B cell (primary cell): ENCODE results near the gene CEACAM16. TPM values are rescaled to one million over a fixed set of nuclear protein-coding genes. Genes with fewer than 3 reads are reported as not detected.

Experiments used
- ATAC-seq: fragments of 200-7000 bp; cut with Tn5 transposase; one replicate; pipeline ENCODE4 v1.10.0; 2021; ENCODE audit warnings: low read depth, mild to moderate bottlenecking, moderate number of reproducible peaks, moderate library complexity
- CTCF ChIA-PET: fragments of 350-600 bp; sonication (Branson Sonifier 250); formaldehyde crosslinking; loops from one replicate; lab custom pipeline; 2021; ENCODE audit warnings: antibody characterized with exemption, inconsistent platforms; lab: Charles Lee
- POLR2A ChIA-PET: fragments of 350-600 bp; sonication (Branson Sonifier 250); formaldehyde crosslinking; loops from one replicate; lab custom pipeline; 2021; ENCODE audit warnings: antibody characterized with exemption; lab: Charles Lee
- DNase-seq: peaks from one replicate; pipeline ENCODE4 v3.0.0; 2013
- H2AFZ ChIP-seq: 2 replicates; pipeline ENCODE4 v1.6.1; 2012; ENCODE audit warnings: mild to moderate bottlenecking, low read depth, low read length; ENCODE audit not compliant: insufficient read depth, poor library complexity, severe bottlenecking
- H3K27ac ChIP-seq, 2 donors: 1 replicate in 1 of 2; 2 replicates in 1 of 2; pipeline ENCODE4 v1.5.1; 2012 to 2013; ENCODE audit warnings: low read length in 2 of 2, mild to moderate bottlenecking in 2 of 2, moderate library complexity in 1 of 2
- H3K27me3 ChIP-seq, 4 experiments: fragments of 200-600 bp in 1 of 4; sonication (generic) in 1 of 4; replicated peaks in 1 of 4; 1 replicate in 2 of 4; 2 replicates in 2 of 4; pipeline versions ENCODE4 v1.6.1 to v1.7.0; 2013 to 2016; ENCODE audit warnings: low read length in 3 of 4, mild to moderate bottlenecking in 2 of 4, mixed read lengths in 1 of 4, moderate library complexity in 1 of 4; ENCODE audit not compliant: insufficient read depth in 4 of 4, control insufficient read depth in 3 of 4; ENCODE audit errors: control extremely low read depth in 1 of 4
- H3K36me3 ChIP-seq, 2 experiments: replicated peaks in 1 of 2; 1 replicate in 1 of 2; 2 replicates in 1 of 2; pipeline versions ENCODE4 v1.6.1 to v1.7.1; 2013; ENCODE audit warnings: low read length in 1 of 2; ENCODE audit not compliant: insufficient read depth in 2 of 2, control insufficient read depth in 1 of 2; ENCODE audit errors: control extremely low read depth in 1 of 2, extremely low read depth in 1 of 2
- H3K4me1 ChIP-seq, 2 donors: fragments of 200-600 bp in 1 of 2; sonication (generic) in 1 of 2; 1 replicate in 1 of 2; 2 replicates in 1 of 2; pipeline versions ENCODE4 v1.5.1 to v1.6.1; 2013 to 2017; ENCODE audit warnings: low read length in 2 of 2; ENCODE audit not compliant: control insufficient read depth in 2 of 2, insufficient read depth in 2 of 2
- H3K4me2 ChIP-seq: replicated peaks from 2 replicates; pipeline ENCODE3; 2012; ENCODE audit warnings: mild to moderate bottlenecking, low read depth, low read length; ENCODE audit not compliant: poor library complexity, severe bottlenecking
- H3K4me3 ChIP-seq, 5 experiments: fragments of 200-600 bp in 1 of 5; sonication (generic) in 1 of 5; 1 replicate in 3 of 5; 2 replicates in 2 of 5; pipeline versions ENCODE4 v1.5.1 to v1.7.0; 2011 to 2016; ENCODE audit warnings: low read length in 4 of 5, mild to moderate bottlenecking in 4 of 5, low read depth in 2 of 5, control low read depth in 1 of 5, moderate library complexity in 1 of 5; ENCODE audit not compliant: insufficient read depth in 1 of 5; ENCODE audit errors: control extremely low read depth in 1 of 5, extremely low read depth in 1 of 5
- H3K79me2 ChIP-seq: fragments of 200-600 bp; sonication (generic); one replicate; pipeline ENCODE4 v1.6.0; 2016; ENCODE audit warnings: low read length; ENCODE audit not compliant: control insufficient read depth, insufficient read depth
- H3K9ac ChIP-seq: fragments of 200-600 bp; sonication (generic); 2 replicates; pipeline ENCODE4 v1.6.1; 2017; ENCODE audit warnings: mild to moderate bottlenecking, low read length, moderate library complexity
- H3K9me3 ChIP-seq, 3 donors: one replicate each; pipeline versions ENCODE4 v1.6.1 to v1.7.1; 2013; ENCODE audit warnings: low read length in 2 of 3; ENCODE audit not compliant: control insufficient read depth in 2 of 3, insufficient read depth in 1 of 3; ENCODE audit errors: control extremely low read depth in 1 of 3
- H4K20me1 ChIP-seq: 2 replicates; pipeline ENCODE4 v1.6.0; 2012; ENCODE audit warnings: mild to moderate bottlenecking, low read length; ENCODE audit not compliant: insufficient read depth, control insufficient read depth, poor library complexity, severe bottlenecking
- H3K27ac Mint-ChIP-seq: one replicate; pipeline ENCODE4 v1.8.0; 2021; ENCODE audit warnings: mixed read lengths
- H3K27me3 Mint-ChIP-seq: one replicate; pipeline ENCODE4 v1.8.0; 2021; ENCODE audit warnings: mixed read lengths
- H3K4me1 Mint-ChIP-seq: one replicate; pipeline ENCODE4 v1.8.0; 2021; ENCODE audit warnings: mixed read lengths
- H3K4me3 Mint-ChIP-seq: one replicate; pipeline ENCODE4 v1.8.0; 2021; ENCODE audit warnings: mixed read lengths
- H3K9me3 Mint-ChIP-seq: one replicate; pipeline ENCODE4 v1.8.0; 2022; ENCODE audit warnings: mixed read lengths; ENCODE audit not compliant: insufficient read depth
- EZH2 ChIP-seq: IDR thresholded peaks from 2 replicates; pipeline ENCODE4 v1.6.1; 2012; ENCODE audit warnings: borderline replicate concordance, low read depth, mild to moderate bottlenecking, moderate library complexity, low read length; ENCODE audit not compliant: insufficient read depth, poor library complexity, severe bottlenecking
- WGBS: methylation state at CpG from one replicate; pipeline ENCODE4 v1.1.5; 2013; ENCODE audit warnings: missing lambda C conversion rate; ENCODE audit not compliant: insufficient coverage; 5-methylcytosine and 5-hydroxymethylcytosine counted together
- intact Hi-C: fragments of 100-400 bp; cut with micrococcal nuclease; formaldehyde crosslinking; loops from one replicate; pipeline ENCODE4 v1.10.0; 2022
- polyA plus RNA-seq: library from polyadenylated mRNA; depleted of rRNA; stranded (reverse); fragments of >200 nt; gene quantifications from 2 replicates; pipeline ENCODE4 v1.2.3, GENCODE V29; 2012
- total RNA-seq, 2 donors: library from RNA; stranded (reverse); fragments of 120-200 nt in 1 of 2; gene quantifications; 1 replicate in 1 of 2; 2 replicates in 1 of 2; pipeline versions ENCODE4 v1.2.3 to v1.2.4, GENCODE V29; 2013 to 2022
- TF ChIP-seq, protein P1 (sequence below): fragments of 200-600 bp; IDR thresholded peaks from one replicate; pipeline ENCODE4 v1.8.0; 2022; ENCODE audit warnings: antibody characterized with exemption, mild to moderate bottlenecking

The CEACAM16 gene
- total and polyA plus RNA-seq, 2 donors (not counting 1 experiment from before 2014, with no cell fraction given): not detected

DNA sequence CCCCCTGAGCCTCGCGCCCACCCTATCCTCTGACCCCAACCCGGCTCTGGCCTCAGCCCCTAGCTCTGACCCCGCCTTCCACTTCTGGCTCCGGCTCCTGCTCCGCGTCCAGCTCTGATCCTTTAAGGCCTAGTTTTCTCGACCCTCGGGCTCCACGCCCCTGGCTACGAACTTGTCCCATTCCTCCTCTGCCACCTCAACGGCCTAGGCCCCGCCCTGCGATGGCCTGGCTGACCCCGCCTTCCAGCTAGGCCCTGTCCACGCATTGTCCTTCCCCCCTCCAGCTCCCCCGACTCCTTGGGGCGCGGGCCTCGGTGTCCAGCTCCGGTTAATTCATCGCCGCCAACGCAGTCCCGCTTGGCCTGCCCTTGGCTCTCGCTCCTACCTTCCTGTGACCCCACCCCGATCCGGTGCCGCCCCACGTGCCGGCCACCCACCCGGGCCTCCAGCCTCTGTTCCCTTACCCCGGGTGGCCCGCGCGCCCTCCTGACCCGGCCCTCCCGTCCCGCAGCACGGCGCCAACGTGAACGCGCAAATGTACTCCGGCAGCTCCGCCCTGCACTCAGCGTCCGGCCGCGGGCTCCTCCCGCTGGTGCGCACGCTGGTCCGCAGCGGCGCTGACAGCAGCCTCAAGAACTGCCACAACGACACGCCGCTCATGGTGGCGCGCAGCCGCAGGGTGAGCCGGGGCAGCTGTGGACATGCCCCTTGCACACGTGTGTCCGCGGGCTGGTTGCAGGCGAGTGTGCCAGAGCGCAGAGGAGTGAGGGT is 59.0 kb downstream of the CEACAM16 start:
- Mint-ChIP-seq H3K4me3 (no peak overlapping the region), H3K27ac (peak overlapping the region; percentile 32), H3K4me1 (peaks cover 33% of the 10 kb centered on the region), H3K9me3 (no peaks in the 10 kb centered on the region), H3K27me3 (no peaks in the 10 kb centered on the region)
- ATAC-seq (no peak), DNase-seq (no peak)
- 98% methylated on average over 67 of the region's 68 CpGs for WGBS
- H3K36me3 ChIP-seq: peaks cover 2 to 22% of the 10 kb centered on the region in 2 experiments
- no peak overlapping the region for H2AFZ ChIP-seq
- H3K4me2 ChIP-seq: no peak overlapping the region
- no peak for TF ChIP-seq EZH2
- TF ChIP-seq, protein P1, sequence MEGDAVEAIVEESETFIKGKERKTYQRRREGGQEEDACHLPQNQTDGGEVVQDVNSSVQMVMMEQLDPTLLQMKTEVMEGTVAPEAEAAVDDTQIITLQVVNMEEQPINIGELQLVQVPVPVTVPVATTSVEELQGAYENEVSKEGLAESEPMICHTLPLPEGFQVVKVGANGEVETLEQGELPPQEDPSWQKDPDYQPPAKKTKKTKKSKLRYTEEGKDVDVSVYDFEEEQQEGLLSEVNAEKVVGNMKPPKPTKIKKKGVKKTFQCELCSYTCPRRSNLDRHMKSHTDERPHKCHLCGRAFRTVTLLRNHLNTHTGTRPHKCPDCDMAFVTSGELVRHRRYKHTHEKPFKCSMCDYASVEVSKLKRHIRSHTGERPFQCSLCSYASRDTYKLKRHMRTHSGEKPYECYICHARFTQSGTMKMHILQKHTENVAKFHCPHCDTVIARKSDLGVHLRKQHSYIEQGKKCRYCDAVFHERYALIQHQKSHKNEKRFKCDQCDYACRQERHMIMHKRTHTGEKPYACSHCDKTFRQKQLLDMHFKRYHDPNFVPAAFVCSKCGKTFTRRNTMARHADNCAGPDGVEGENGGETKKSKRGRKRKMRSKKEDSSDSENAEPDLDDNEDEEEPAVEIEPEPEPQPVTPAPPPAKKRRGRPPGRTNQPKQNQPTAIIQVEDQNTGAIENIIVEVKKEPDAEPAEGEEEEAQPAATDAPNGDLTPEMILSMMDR: no peak
- ChIA-PET CTCF (interaction anchor here (2.4 kb wide), 1 partner anchor 34 kb away, joined by 6 read pairs; no protein-coding TSS in a partner anchor), POLR2A (no interaction called here)
- H3K4me3 ChIP-seq: no peak overlapping the region
- intact Hi-C loops: no loop called here
- H3K9me3 ChIP-seq: no peaks in the 10 kb centered on the region
- H3K4me1 ChIP-seq: peaks cover 17 to 27% of the 10 kb centered on the region in 2 donors
- H4K20me1 ChIP-seq: peaks cover 8% of the 10 kb centered on the region
- H3K27ac ChIP-seq: no peak overlapping the region
- no peak overlapping the region for H3K9ac ChIP-seq
- peaks cover 8% of the 10 kb centered on the region for H3K79me2 ChIP-seq
- no peaks in the 10 kb centered on the region for H3K27me3 ChIP-seq

GRCh38 chr19:44758596-44758995 is 59.6 kb downstream of the CEACAM16 start:
- TF ChIP-seq, protein P1: no peak
- no peak for TF ChIP-seq EZH2
- Histone ChIP-seq H3K9ac (no peak overlapping the region), H3K36me3 (peaks cover 2 to 22% of the 10 kb centered on the region in 2 experiments), H2AFZ (no peak overlapping the region), H3K4me2 (no peak overlapping the region), H3K27me3 (no peaks in the 10 kb centered on the region), H3K9me3 (no peaks in the 10 kb centered on the region), H3K79me2 (peaks cover 8% of the 10 kb centered on the region), H3K4me1 (peaks cover 14 to 24% of the 10 kb centered on the region in 2 donors), H3K27ac (no peak overlapping the region), H4K20me1 (peaks cover 8% of the 10 kb centered on the region), H3K4me3 (no peak overlapping the region)
- ChIA-PET CTCF (interaction anchor here (2.4 kb wide), 1 partner anchor 35 kb away, joined by 6 read pairs; no protein-coding TSS in a partner anchor), POLR2A (no interaction called here)
- H3K27ac Mint-ChIP-seq: peak overlapping the region; percentile 32
- 93% methylated on average over 9 of the region's 9 CpGs for WGBS
- H3K27me3 Mint-ChIP-seq: no peaks in the 10 kb centered on the region
- H3K9me3 Mint-ChIP-seq: no peaks in the 10 kb centered on the region
- no peak for DNase-seq
- no peak overlapping the region for H3K4me3 Mint-ChIP-seq
- ATAC-seq: no peak
- H3K4me1 Mint-ChIP-seq: peaks cover 28% of the 10 kb centered on the region
- intact Hi-C loops: no loop called here
